Caco-2 (cell line): ENCODE results near the gene EEF1A1. TPM values are rescaled to one million over a fixed set of nuclear protein-coding genes. Genes with fewer than 3 reads are reported as not detected.

Experiments
- BruUV-seq: library from RNA; stranded (reverse); fragments of 400-500 nt; replicated peaks from 2 replicates; lab custom pipeline; 2021; lab: Mats Ljungman, UMichigan
- CTCF ChIA-PET: fragments of 300-600 bp; sonication (Branson Sonifier 250); formaldehyde crosslinking; loops from one replicate; lab custom pipeline; 2022; ENCODE audit warnings: antibody characterized with exemption; lab: Charles Lee
- POLR2A ChIA-PET: fragments of 300-600 bp; sonication (Branson Sonifier 250); formaldehyde crosslinking; loops from one replicate; lab custom pipeline; 2022; ENCODE audit warnings: antibody characterized with exemption; lab: Charles Lee
- DNase-seq, 2 experiments: peaks; one replicate each; pipeline versions ENCODE4 v3.0.0 to v3.0.0-alpha.2; 2020 to 2022
- H3K27me3 ChIP-seq: replicated peaks from 2 replicates; pipeline ENCODE4 v1.6.0; 2011; ENCODE audit warnings: low read length; ENCODE audit not compliant: control insufficient read depth, insufficient read depth
- H3K36me3 ChIP-seq: 2 replicates; pipeline ENCODE4 v1.5.1; 2011; ENCODE audit warnings: low read length; ENCODE audit not compliant: control insufficient read depth, insufficient read depth
- H3K4me1 ChIP-seq: fragments of 250-450 bp; sonication (Bioruptor Pico); 2 replicates; pipeline ENCODE4 v1.5.1; 2020; ENCODE audit warnings: mild to moderate bottlenecking
- H3K4me3 ChIP-seq: 2 replicates; pipeline ENCODE4 v1.5.1; 2011; ENCODE audit warnings: low read depth, mild to moderate bottlenecking, control low read depth, low read length
- H3K9me3 ChIP-seq: fragments of 250-450 bp; sonication (Bioruptor Pico); 2 replicates; pipeline ENCODE4 v1.5.1; 2020; ENCODE audit warnings: mild to moderate bottlenecking, moderate library complexity
- H3K27ac Mint-ChIP-seq: one replicate; pipeline ENCODE4 v1.8.0; 2022; ENCODE audit warnings: mixed read lengths; ENCODE audit not compliant: unreplicated experiment
- H3K27me3 Mint-ChIP-seq: one replicate; pipeline ENCODE4 v1.8.0; 2022; ENCODE audit warnings: mixed read lengths; ENCODE audit not compliant: insufficient read depth, unreplicated experiment
- H3K36me3 Mint-ChIP-seq: one replicate; pipeline ENCODE4 v1.8.0; 2022; ENCODE audit warnings: mild to moderate bottlenecking, mixed read lengths; ENCODE audit not compliant: insufficient read depth, unreplicated experiment
- H3K4me1 Mint-ChIP-seq: one replicate; pipeline ENCODE4 v1.8.0; 2022; ENCODE audit warnings: low read depth, mixed read lengths; ENCODE audit not compliant: unreplicated experiment
- H3K4me3 Mint-ChIP-seq: one replicate; pipeline ENCODE4 v1.8.0; 2022; ENCODE audit warnings: mild to moderate bottlenecking, moderate library complexity, mixed read lengths; ENCODE audit not compliant: unreplicated experiment
- H3K9me3 Mint-ChIP-seq: one replicate; pipeline ENCODE4 v1.8.0; 2022; ENCODE audit warnings: mixed read lengths; ENCODE audit not compliant: unreplicated experiment
- intact Hi-C: fragments of 100-400 bp; cut with micrococcal nuclease; formaldehyde crosslinking; loops from one replicate; pipeline ENCODE4 v1.10.0; 2022; ENCODE audit not compliant: unreplicated experiment
- total RNA-seq: library from RNA; stranded (reverse); gene quantifications from 2 replicates; pipeline ENCODE4 v1.2.3, GENCODE V29; 2022
- TF ChIP-seq, protein P1 (sequence below), 2 experiments: fragments of 200-600 bp in 1 of 2; IDR thresholded peaks; 1 replicate in 1 of 2; 2 replicates in 1 of 2; pipeline versions ENCODE4 v1.5.1 to v1.8.0; 2011 to 2022; ENCODE audit warnings: antibody characterized with exemption in 1 of 2, control low read depth in 1 of 2, inconsistent platforms in 1 of 2, low read depth in 1 of 2, low read length in 1 of 2, mild to moderate bottlenecking in 1 of 2, moderate library complexity in 1 of 2; ENCODE audit not compliant: insufficient read depth in 1 of 2, severe bottlenecking in 1 of 2, unreplicated experiment in 1 of 2

EEF1A1 gene
- total RNA-seq, 1 experiment from 2014 or later: 9,491 TPM

DNA sequence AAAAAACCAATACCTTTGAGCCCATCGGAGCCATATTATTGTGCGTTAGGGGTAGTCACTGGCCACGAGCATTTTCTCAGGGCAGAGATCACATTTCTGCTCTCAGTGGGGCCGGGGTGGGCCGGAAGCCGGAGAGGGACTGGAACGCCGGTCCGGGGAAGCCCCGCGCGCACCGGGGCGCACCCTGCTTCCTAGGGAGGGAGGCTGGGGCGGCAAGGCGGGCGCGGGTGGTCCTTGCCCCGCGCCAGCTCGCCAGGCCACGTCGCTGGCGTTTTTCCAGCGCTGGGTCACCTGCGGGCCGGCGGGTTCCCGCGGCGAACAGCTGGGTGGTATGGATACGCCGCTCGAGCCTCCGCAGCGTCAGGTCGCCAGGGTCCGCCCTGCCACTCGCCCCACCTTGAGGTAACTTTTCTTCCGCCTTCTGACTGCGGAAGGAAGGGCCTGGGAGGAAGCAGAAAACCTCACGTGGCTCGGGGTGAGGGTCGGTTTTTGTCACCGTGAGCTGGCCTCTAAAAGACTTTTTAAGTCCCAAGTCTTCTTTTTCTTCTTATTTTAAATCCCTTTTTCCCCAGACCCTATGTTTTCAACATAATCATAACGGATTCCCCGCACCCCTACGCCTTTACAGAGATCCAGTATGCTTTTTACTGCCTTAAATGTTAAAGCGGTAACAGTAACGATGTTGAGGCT is 2.7 kb upstream of the EEF1A1 start:
- intact Hi-C loops: loop anchor here (5.0 kb wide), 1 partner anchor 71 kb away; the partner anchor contains the start of gene CGAS
- Mint-ChIP-seq H3K4me1 (peaks cover 11% of the 10 kb centered on the region), H3K36me3 (peaks cover 43% of the 10 kb centered on the region), H3K27ac (peak overlapping the region; percentile 98), H3K4me3 (peak overlapping the region; percentile 81), H3K9me3 (no peaks in the 10 kb centered on the region), H3K27me3 (no peaks in the 10 kb centered on the region)
- TF ChIP-seq, protein P1, sequence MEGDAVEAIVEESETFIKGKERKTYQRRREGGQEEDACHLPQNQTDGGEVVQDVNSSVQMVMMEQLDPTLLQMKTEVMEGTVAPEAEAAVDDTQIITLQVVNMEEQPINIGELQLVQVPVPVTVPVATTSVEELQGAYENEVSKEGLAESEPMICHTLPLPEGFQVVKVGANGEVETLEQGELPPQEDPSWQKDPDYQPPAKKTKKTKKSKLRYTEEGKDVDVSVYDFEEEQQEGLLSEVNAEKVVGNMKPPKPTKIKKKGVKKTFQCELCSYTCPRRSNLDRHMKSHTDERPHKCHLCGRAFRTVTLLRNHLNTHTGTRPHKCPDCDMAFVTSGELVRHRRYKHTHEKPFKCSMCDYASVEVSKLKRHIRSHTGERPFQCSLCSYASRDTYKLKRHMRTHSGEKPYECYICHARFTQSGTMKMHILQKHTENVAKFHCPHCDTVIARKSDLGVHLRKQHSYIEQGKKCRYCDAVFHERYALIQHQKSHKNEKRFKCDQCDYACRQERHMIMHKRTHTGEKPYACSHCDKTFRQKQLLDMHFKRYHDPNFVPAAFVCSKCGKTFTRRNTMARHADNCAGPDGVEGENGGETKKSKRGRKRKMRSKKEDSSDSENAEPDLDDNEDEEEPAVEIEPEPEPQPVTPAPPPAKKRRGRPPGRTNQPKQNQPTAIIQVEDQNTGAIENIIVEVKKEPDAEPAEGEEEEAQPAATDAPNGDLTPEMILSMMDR (IDR thresholded peaks at IDR 0.05; ENCODE audit: insufficient read depth in 1 of 2, low read depth in 1 of 2, low read length in 1 of 2, severe bottlenecking in 1 of 2, unreplicated experiment in 1 of 2): no peak
- no peaks in the 10 kb centered on the region for H3K9me3 ChIP-seq
- DNase-seq: peak; percentile 86
- no peaks in the 10 kb centered on the region for H3K27me3 ChIP-seq
- peaks cover 6% of the 10 kb centered on the region; the same call in 1 of the 2 replicates for H3K36me3 ChIP-seq
- POLR2A ChIA-PET: interaction anchor here (0.6 to 4.5 kb wide), 13 partner anchors 8 to 766 kb away, joined by 3 to 70 read pairs (median 4); partner anchors contain the start of gene MTO1
- peaks cover 6% of the 10 kb centered on the region for H3K4me1 ChIP-seq
- no TSS peak for BruUV-seq
- peak overlapping the region; percentile 76 for H3K4me3 ChIP-seq
- CTCF ChIA-PET: interaction anchor here (0.5 to 1.4 kb wide), 2 partner anchors 56 to 102 kb away, joined by 3 to 4 read pairs; no protein-coding TSS in a partner anchor

DNA sequence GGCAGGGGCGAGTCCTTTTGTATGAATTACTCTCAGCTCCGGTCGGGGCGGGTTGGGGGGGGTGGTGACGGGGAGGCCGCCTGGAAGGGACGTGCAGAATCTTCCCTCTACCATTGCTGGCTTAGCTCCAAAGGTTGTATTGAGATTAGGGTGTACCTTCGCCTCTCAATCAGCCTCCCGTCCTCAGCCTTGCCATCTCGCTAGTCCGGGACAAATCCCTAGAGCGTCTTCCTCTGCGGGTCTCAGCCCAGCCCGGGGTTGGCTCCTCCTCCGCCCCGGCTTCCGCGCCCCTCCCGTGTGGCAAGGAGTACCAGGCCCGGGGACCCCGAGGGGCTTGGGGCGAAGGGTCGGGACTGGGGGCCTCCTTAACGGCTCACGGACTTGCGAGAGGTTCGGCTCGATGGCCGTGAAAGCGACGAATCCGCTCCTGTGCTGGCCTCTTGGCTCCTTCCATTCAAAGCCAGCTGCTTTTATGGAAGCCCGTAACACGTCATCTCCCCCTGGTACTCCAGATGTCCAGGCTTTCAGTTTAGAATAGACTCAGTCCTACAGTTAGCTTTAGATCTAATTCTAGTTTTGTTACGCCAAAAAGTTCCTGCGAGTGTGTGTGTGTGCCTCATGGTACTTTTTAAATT is 636 bp upstream of the EEF1A1 start:
- peak overlapping the region; percentile 98 for H3K27ac Mint-ChIP-seq
- CTCF ChIA-PET: interaction anchor here (0.5 to 1.5 kb wide), 5 partner anchors 45 to 132 kb away, joined by 3 to 5 read pairs (median 4); partner anchors contain the start of gene SLC17A5

More for the DNA sequence above, 636 bp upstream of the EEF1A1 start:
- peak overlapping the region; percentile 81 for H3K4me3 Mint-ChIP-seq
- H3K9me3 ChIP-seq: no peaks in the 10 kb centered on the region
- peak overlapping the region; percentile 76 for H3K4me3 ChIP-seq
- no peaks in the 10 kb centered on the region for H3K9me3 Mint-ChIP-seq
- peaks cover 8% of the 10 kb centered on the region for H3K4me1 ChIP-seq
- BruUV-seq: TSS peak; percentile 80
- no peaks in the 10 kb centered on the region for H3K27me3 ChIP-seq
- POLR2A ChIA-PET: interaction anchor here (0.5 to 4.5 kb wide), 11 partner anchors 18 to 212 kb away, joined by 3 to 70 read pairs (median 6); partner anchors contain the start of genes MTO1 and SLC17A5
- H3K36me3 ChIP-seq: peaks cover 10% of the 10 kb centered on the region; the same call in 1 of the 2 replicates
- H3K4me1 Mint-ChIP-seq: peaks cover 11% of the 10 kb centered on the region
- H3K27me3 Mint-ChIP-seq: no peaks in the 10 kb centered on the region
- TF ChIP-seq, protein P1 (IDR thresholded peaks at IDR 0.05; ENCODE audit: insufficient read depth in 1 of 2, low read depth in 1 of 2, low read length in 1 of 2, severe bottlenecking in 1 of 2, unreplicated experiment in 1 of 2): no peak
- H3K36me3 Mint-ChIP-seq: peaks cover 64% of the 10 kb centered on the region
- intact Hi-C loops: loop anchor here (1.0 to 5.0 kb wide), 7 partner anchors 39 to 133 kb away; partner anchors contain the start of gene CGAS
- DNase-seq: no peak
